Activated CD4-positive, alpha-beta T cell treated with anti-CD3 and anti-CD28 coated beads, Interleukin-2, Interleukin-6, amounts not matched to agents 100 ng/mL and 50 ng/mL, durations not matched to agents 16 hours and 8 hours (primary cell): ENCODE measurements around the gene PLXNA3.
A peak's percentile ranks its signal among the peaks of the same experiment; 100 is the strongest.
"Not testable (repeated sequence)": the region's sequence is repeated elsewhere in the genome, so short reads cannot be mapped to it uniquely, and the experiment has no call there.

ENCODE experiments used
- DNase-seq: peaks from one replicate; pipeline ENCODE4 v3.0.0-alpha.2; 2020

Gene PLXNA3

DNA sequence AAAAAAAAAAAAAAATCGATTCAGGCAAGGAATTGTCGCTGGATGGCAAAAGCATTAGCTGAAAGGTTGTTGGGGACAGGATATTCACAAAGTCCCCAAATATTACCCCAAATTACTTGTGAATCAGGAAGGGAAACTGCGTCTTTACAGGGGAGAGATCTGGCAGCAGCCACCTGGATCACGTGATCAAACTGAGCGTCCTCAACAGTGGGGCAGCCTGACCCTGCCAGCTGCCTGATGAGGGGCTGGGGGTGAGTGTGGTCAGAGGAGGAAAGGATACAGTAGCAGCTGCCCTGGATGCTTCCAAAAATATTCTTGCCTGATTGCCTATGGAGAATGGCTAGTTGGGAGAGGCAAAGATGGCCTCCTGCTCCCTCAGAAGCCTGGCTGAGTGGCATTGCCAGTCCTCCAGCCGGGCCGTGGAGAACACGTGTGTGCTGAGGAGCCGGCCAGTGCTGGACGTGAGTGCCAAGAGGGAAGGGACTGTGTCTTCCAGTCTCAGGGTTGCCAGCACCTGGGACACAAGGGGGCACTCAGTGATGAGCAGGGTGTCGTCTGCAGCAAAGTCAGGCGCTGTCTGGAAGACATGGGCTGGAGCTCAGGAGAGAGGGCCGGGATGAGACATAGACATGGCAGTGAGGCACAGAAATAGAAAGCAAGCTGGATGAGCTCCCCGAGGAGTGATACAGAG is 24.0 kb downstream of the PLXNA3 start:
- no peak for DNase-seq

DNA sequence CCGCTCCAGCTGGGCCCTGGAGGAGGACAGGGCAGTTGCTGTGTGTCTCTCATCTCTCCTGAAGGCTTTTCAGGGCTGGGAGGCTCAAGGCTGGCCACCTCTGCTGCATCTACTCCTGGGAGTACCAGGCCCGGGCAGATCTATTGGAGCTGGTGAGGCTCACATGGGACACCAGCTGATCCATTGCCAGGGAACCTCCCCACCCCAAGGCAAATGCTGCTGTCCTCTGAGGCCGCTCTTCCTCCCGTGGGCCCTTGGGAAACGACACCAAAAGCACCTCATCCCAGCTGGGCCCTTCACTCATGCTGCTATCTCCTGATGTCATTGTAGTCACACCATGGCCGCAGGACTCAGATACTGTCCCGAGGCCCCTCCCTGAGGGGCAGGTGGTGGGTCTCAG is 24.7 kb downstream of the PLXNA3 start:
- no peak for DNase-seq

DNA sequence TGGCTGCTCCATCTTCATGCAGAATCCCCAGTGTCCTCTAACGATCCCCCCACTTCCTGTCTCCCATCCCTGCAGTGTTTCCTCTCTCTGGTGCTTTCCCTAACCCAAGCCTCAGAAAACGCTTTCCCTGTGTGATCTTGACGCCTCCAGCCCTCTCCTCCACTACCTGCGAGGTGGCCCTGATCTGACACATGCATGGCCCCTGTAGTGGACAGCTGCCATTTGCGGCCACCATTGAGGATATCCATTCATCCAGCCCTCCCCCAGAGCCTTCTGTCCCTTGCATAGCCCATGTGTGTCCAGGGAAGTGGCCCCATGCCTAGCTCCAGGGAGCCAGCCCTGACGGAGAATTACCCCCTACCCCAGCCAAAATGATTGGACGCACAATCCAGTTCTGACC is 25.2 kb downstream of the PLXNA3 start:
- DNase-seq: no peak

DNA sequence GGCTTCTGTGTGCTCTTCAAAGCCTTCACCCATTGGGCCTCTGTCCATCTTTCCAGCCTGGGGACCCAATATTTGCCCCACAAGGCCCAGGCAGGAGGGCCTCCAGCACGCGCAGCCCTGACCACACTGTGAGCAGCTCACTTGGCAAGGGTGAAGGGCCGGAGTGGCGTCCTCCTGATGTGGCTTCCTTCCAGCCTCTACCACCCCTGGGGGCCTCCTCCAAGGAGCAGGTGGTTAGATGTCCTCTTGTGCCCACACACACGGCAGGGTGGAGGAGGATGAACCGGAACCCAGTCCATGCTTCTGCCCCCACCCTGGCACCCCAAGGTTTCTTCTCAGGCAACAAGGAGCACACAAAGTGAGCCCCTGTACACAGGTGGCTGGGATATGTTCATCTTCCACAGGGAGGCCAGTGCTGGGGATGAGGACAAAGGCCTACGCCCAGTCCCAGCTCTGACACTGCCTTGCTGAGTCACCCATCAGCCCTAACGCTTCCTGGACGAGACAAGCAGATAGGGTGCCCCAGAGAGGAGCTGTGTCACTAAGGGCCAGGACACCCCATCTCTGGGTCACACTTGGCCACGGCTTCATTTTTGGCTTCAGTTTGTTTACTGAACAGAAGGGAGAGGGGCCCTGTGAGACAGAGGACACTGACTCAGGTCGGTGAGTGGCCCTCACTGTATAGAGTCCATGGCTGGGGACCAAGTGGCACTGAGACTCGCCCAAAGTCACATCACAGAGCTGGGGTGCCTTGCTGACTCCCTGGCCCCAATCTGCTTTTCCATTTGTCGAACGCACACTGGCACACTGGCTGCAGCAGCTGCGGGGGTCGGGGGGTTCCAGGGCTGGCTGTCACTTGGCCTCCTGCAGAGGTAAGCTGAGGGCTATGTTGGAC is 26.4 kb downstream of the PLXNA3 start:
- peak; percentile 23 for DNase-seq

DNA sequence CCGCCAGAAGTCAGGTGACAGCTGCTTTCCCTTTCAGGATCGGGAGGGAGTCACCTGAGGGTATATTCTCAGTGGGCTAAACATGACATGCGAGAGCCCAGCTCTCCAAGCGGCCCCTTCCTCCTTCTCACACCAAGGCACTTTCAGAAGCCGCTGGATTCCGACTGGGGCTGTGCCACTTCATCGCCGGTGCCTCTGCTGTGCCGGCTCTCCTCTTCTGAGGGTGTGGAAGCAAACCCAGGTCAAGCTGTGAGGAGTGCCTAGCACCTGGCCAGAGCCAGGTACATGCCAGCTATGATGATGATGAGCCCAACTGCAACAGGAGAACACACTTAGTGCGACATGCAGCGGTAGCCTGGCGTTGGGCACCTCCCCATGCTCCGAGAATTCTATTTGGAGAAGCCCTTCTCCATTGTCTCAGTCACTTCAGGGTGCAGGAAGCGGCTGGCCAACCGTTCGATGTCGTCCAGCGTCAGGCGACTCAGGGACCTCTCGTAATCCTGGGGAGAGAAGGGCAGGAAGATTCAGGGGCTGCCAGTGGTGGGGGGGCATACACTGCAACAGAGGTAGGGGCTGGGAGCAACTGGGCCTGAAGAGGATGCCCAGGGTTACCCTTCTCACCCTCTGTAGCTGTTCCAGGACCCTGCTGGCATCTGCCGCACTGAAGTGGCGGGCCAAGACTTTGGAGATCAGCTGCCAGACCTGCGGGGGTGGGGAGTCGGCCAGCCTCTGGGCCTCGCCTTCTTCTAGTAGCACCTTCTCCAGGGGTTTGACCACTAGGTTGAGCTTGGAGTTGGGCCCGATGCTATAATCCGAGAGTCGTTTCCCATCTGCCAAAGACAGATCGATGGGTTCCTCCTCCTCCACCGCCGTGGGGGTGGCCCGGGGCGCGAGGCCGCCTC is 27.3 kb downstream of the PLXNA3 start:
- no peak for DNase-seq

DNA sequence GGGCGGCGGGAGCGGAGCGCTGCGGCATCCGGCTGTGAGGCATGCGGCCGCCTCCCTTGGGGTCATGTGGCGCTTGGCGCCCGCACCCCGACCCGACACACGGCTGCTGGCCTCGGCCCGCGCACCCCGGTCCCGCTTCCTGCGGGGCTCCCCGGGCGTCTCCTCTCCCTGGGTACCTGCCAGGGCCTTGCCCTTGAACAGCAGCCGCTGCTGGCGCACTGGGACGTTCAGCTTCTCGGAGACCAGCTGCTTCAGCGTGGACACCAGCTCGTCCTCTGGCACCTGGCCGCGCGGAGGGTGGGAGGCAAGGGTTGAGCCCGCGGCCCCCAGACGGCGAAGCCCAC is 27.9 kb downstream of the PLXNA3 start:
- peak; percentile 43 for DNase-seq

DNA sequence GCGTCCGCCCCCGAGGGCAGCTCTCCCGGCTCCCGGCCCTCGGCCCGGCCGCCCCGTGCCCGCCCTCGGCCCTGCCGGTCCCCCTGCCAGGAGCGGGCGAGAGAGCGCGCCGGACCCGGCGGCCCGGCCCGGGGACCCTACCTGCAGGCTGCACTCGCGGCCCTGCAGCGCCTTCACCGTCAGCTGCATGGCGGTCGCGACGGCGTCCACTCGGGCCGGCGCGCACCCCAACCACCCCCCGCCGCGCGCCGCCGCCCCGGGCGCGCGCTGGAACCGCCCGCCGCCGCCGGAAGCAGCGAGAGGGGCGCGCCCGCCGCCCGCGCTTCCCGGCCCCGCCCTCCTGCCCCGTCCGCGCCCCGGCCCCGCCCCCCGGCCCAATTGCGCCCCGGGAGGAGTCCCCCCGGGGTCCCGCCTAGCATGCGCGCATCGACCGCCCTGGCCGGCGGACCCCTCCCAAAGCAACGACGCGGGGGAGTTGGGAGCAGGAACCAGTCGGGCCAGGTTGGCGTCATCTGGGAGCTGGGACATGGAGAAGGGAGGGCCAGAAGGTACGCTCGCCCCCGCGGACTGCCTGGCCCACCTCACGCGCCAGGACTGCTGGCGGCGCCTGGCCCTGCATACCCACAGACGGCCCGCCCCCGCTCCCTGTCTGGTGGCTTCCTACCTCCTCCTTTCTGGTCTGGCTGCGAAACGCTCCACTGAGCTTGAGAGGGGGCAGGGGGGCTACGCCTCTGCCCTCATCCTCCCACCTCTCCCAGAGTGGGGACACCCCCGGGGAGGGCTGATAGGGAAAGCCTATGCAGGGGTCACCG is 28.5 kb downstream of the PLXNA3 start, which contains the start of gene UBL4A:
Gene UBL4A (minus strand): TSS at position 220 of the 812 bp plus-strand sequence. CDS start 31 bp downstream, at position 189.
- peak; percentile 71 for DNase-seq

DNA sequence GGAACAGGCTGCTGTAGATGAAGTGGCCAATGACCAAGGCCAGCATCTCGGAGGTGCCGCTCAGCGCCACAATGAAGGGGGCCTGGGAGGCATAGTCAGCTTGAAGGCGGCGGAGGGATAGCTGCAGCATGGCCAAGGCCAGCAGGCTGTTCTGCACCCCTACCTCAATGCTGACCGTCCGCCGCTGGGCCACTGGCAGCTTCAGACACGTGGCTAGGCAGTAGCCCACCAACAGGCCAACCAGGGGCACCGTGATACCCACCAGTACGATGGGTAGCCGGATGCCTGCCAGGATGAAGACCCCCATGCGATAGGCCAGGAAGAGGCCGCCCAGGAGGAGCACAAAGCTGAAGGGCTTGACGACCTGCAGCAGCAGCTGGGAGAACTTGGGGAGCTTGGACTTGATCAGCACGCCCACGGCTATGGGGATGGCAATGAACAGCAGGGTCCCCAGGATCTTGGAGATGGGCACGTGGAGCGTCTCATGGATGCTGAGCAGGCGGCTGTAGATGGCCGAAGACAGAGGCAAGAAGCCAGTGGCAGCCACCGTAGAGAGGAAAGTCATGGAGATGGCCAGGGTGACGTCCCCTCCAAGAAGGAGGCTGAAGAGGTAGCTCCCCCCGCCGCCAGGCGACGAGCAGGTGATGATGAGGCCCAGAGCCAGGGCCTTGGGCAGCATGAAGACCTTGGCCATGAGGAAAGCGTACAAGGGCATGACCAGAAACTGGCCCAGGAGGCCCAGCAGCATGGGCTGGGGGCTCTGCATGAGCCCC is 29.6 kb downstream of the PLXNA3 start:
- DNase-seq: no peak

DNA sequence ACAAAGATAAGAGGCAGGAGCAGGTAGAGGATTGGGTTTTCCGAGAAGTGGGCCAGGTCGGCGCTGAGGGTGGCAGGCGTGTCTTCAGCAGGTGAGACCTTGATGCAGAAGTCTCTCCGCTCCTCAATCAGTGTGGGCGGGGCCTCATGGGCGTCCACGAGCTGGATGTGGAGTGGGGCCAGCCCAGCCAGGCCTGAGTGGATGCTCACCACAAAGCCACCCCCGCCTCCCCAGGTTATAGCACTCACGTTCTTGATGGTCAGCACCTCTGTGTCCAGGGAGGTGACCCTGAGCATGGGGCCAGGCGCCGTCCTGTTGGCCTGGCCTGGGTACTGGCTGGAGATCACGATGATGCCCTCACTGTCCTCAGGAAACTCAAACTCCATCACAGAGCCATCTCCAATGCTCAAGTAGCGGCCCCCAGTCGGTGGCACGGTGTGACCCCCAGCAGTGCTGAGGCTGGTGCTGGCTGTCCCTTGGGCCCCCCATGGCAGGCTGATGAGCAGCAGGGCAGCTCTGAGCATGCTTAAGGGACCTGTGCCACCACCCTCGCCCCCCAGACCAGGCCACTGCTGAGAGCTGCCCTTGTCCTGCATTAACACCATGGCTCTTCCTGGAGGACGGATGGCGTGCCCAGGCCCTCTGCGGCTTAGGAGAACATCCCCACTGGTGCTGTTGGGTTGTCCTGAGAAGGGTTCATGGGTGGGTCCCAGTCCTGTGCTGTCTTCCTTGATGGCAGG is 30.4 kb downstream of the PLXNA3 start:
- DNase-seq: no peak

DNA sequence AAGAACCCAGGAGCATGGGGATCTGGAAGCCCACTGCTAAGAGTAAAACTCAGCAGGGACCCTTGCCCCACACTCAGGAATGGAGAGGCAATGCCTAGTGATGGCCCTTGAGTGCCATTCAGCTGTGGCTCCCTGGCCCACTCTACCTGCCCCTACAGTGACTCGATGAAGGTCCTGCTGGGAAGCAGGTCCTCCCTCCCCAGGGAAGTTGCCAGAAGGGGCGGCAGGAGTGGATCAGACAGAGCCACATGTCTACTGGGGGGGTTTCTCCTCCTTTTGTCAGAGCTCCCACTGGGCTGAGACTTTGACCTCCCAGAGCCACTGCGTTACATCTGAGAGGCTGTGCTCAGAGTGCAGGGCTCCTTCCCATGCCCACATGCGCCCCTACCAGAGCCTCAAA is 31.1 kb downstream of the PLXNA3 start:
- no peak for DNase-seq

DNA sequence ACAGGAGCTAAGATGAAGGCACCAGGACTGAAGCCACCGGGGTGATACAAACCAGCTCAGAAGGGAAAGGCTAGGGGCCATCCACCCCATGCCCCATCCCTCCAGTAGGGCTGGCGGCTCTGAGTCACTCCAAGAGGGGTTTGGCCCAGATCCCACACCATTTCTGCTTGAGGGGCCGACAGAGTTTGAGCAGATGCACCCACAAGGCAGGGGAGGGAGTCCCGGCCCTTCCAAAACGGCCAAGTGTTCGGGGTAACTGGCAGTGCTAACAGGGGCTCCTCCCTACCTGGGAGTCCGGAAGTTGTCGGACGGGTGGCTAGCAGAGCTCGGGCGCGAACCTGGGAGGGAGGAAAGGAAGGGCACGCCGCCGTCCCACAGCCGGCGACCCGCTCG is 31.9 kb downstream of the PLXNA3 start:
- peak; percentile 45 for DNase-seq

DNA sequence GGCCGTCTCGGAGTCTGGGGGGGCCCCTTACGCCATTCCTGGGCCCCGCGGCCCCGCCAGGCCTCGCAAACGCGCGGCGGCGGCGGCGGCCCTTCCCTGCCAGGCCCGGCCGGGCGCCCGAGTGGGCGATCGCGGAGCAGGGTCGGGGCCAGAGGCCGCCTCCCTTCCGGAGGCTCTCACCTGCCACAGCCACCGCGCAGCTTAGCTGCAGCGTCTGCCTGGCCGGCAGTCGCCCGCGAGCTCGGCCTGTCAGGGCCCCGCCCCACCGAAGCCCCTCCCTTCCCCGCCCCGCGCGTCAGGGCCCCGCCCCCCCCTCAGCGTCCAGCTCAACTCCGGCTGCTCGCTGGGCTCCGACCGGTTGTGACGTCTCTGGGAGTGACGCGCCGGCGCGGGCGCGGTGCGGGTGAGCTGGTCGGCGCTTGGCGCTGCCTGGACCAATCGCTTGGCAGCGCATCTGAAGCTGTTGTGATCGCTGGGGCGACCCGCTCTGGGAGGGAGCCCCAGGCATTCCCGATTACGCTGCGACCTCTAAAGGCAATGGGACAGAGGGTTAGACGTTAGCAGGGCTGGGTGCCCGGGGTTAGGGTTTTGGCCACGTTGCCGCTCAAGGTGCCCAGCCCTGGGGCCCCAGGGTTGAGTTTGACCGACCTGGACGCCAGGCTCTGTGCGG is 32.5 kb downstream of the PLXNA3 start, which contains the start of gene SLC10A3:
Gene SLC10A3 (minus strand): TSS at position 216 of the 670 bp plus-strand sequence. CDS start 1,689 bp downstream, outside the sequence.
- peak; percentile 95 for DNase-seq

DNA sequence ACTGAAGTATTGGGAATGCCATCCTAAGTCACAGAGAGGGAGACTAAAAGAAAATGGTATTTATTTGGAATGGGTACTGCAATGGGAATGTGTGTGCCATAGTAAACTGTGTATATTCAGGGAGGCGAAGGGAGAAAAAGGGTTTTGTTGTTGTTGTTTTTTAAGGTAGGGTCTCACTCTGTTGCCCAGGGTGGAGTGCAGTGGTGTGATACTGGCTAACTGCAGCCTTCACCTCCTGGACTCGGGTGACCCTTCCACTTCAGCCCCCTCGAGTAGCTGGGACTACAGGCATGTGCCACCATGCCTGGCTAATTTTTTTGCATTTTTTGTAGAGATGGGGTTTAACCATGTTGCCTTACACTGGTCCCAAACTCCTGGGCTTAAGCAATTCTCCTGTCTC is 36.6 kb downstream of the PLXNA3 start:
- no peak for DNase-seq

DNA sequence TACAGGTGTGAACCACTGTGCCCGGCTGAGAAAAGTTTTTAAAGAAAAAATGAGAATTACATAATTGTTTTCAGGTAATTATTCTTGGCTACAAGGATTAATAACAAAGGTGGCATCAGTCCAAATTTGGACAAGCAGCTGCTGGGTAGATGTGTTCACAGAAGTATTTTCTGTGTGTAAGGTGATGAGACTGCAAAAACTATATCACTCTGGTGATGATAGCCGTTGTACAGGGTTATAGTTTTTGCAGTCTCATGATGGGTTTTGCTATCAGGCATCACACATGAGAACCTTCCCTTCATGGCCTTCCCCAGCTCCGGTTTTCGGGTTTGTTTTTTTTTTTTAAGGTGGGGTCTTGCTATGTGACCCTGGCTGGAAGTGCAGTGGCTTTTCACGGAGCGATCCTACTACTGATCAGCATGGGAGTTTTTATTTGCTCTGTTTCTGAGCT is 37.4 kb downstream of the PLXNA3 start:
- no peak for DNase-seq

DNA sequence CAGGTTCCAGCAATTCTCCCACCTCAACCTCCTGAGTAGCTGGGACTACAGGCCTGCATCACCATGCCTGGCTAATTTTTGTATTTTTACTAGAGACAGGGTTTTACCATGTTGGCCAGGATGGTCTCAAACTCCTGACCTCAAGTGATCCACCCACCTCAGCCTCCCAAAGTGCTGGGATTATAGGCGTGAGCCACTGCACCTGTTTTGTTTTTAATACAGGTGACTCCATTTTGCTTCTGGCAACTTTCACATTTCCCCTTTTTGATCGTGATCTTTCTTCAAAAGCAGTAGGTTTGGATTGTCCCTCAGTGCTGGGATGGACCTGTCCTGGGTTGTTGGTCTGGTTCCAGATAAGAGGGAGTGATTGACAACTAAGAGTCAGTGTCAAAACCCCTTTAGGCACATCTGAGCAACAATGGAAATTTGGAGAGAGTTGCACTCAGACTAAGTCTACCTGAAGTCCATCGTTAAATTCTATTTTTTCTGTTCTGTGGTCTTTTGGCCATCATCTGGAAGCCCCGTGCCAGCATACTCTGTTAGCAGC is 38.6 kb downstream of the PLXNA3 start:
- DNase-seq: not testable (repeated sequence)

DNA sequence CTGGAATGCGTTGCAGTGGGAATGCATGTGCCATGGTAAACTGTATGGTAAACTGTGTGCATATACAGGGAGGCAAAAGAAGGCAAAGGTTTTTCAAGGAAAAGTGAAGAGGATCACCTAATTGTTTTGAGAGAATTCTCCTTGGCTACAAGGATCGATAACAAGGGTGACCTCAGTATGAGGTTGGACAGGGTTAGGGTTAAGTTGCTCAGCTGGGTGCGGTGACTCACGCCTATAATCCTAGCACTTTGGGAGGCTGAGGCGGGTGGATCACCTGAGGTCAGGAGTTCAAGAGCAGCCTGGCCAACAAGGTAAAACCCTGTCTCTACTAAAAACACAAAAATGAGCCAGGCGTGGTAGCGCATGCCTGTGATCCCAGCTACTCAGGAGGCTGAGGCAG is 43.3 kb downstream of the PLXNA3 start:
- not testable (repeated sequence) for DNase-seq

DNA sequence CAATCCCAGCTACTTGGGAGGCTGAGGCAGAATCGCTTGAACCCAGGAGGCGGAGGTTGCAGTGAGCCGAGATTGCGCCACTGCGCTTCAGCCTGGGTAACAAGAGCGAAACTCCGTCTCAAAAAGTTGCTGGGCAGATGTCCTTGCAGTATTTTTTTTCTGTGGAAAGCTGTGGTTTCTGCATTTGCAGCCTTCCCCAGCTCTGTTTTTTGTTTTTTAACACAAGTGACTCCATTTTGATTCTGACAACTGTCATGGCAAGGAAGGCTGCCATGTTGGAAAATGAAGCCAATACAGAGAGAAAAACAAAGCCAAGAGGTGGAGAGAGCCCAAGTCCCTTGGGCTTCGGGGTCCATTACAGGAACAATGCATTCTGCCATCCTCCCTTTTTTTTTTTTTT is 44.0 kb downstream of the PLXNA3 start:
- no peak for DNase-seq

DNA sequence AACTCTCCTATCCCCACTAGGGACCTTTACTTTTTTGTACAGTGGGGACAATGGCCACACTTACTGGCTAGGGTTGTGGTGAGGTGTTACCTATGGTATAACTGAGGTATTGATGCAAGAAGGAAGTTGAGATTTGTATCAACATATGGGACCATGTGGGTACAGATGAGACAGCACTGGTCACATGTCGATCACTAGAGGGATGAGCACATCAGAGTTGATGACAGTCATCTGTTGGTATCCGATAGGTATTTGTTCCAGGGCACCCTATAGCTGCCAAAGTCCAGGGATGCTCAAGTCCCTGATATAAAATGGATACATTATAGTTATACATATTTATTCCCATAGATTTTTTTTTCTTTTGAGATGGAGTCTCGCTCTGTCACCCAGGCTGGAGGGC is 44.9 kb downstream of the PLXNA3 start:
- DNase-seq: no peak

DNA sequence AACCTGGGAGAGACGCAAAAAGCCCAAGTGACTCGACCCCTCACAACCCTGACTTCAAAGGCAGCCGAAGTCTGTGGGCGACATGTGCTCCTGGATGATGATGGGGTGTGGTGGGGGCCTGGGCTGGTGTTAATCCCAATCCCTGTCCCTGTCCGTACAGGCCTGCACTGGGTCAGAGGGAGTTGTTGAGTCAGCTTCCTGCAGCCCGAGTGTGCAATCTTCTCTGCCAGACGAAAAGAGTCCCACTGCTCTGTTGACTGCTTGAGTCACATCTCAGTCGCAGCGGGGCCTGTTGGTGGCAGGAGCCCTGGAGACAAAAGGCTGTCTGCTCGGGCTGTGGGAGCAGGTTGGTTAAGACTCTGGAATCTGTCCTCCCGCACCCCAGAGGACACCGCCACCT is 47.7 kb downstream of the PLXNA3 start:
- DNase-seq: no peak
